Measurements from ENCODE around the gene FAM8A1.

GRCh38 chr6:17551383-17551958 is 48.6 kb upstream of the FAM8A1 start:
- TF ChIP-seq TAF1 (IDR thresholded peaks at IDR 0.05; ENCODE audit: borderline replicate concordance, low read depth, low read length) = no peak
- no peak for TF ChIP-seq POLR2A (IDR thresholded peaks at IDR 0.05; ENCODE audit: low read depth, low read length)
- TF ChIP-seq POLR2AphosphoS5 (IDR thresholded peaks at IDR 0.05; ENCODE audit: low read depth, low read length) = no peak

Measured in GM12892 (cell line).